ENCODE results near the gene NIPAL4. TPM values are rescaled to one million over a fixed set of nuclear protein-coding genes. Genes with fewer than 3 reads are reported as not detected.
"Not testable (repeated sequence)": the region's sequence is repeated elsewhere in the genome, so short reads cannot be mapped to it uniquely, and the experiment has no call there.

NIPAL4 gene
- polyA plus RNA-seq, 1 donor, result 1.4 TPM

GRCh38 chr5:157482702-157483101 lies 22.7 kb downstream of the NIPAL4 start:
- not testable (repeated sequence) for DNase-seq; H3K9me3 ChIP-seq (ENCODE audit: control insufficient read depth, low read depth, low read length); H3K4me3 ChIP-seq (ENCODE audit: low read length); H3K27me3 ChIP-seq (ENCODE audit: control insufficient read depth, insufficient read depth, low read length); H3K27ac ChIP-seq (ENCODE audit: low read length)
- peaks cover 18% of the 10 kb centered on the region for H3K4me1 ChIP-seq (ENCODE audit: control insufficient read depth, insufficient read depth, low read length)
- WGBS (ENCODE audit: insufficient coverage, low lambda C conversion rate), result no CpG with 5 or more reads among the region's 2 CpGs
- peaks cover 22% of the 10 kb centered on the region for H3K36me3 ChIP-seq (ENCODE audit: control insufficient read depth, insufficient read depth, low read length)

GRCh38 chr5:157484768-157485167 lies 24.8 kb downstream of the NIPAL4 start:
- Histone ChIP-seq H3K36me3 (ENCODE audit: control insufficient read depth, insufficient read depth, low read length) (peaks cover 24% of the 10 kb centered on the region), H3K4me1 (ENCODE audit: control insufficient read depth, insufficient read depth, low read length) (peaks cover 11% of the 10 kb centered on the region), H3K4me3 (ENCODE audit: low read length) (no peak overlapping the region), H3K9me3 (ENCODE audit: control insufficient read depth, low read depth, low read length) (no peaks in the 10 kb centered on the region), H3K27ac (ENCODE audit: low read length) (no peak overlapping the region), H3K27me3 (ENCODE audit: control insufficient read depth, insufficient read depth, low read length) (no peaks in the 10 kb centered on the region)
- DNase-seq, result no peak
- 93% methylated on average over 3 of the region's 5 CpGs for WGBS (ENCODE audit: insufficient coverage, low lambda C conversion rate)

GRCh38 chr5:157485340-157485739 lies 25.3 kb downstream of the NIPAL4 start:
- Histone ChIP-seq H3K36me3 (ENCODE audit: control insufficient read depth, insufficient read depth, low read length) (peaks cover 24% of the 10 kb centered on the region), H3K4me3 (ENCODE audit: low read length) (no peak overlapping the region), H3K9me3 (ENCODE audit: control insufficient read depth, low read depth, low read length) (no peaks in the 10 kb centered on the region), H3K4me1 (ENCODE audit: control insufficient read depth, insufficient read depth, low read length) (peaks cover 11% of the 10 kb centered on the region), H3K27me3 (ENCODE audit: control insufficient read depth, insufficient read depth, low read length) (no peaks in the 10 kb centered on the region), H3K27ac (ENCODE audit: low read length) (no peak overlapping the region)
- DNase-seq, result no peak
- 80% methylated on average over 1 of the region's 2 CpGs for WGBS (ENCODE audit: insufficient coverage, low lambda C conversion rate)

- no peak overlapping the region for H3K4me3 ChIP-seq (ENCODE audit: low read length)
- H3K4me1 ChIP-seq (ENCODE audit: control insufficient read depth, insufficient read depth, low read length), result peaks cover 11% of the 10 kb centered on the region
- DNase-seq, result no peak
- H3K27ac ChIP-seq (ENCODE audit: low read length), result no peak overlapping the region
- no peaks in the 10 kb centered on the region for H3K27me3 ChIP-seq (ENCODE audit: control insufficient read depth, insufficient read depth, low read length)
- no CpG with 5 or more reads among the region's 3 CpGs for WGBS (ENCODE audit: insufficient coverage, low lambda C conversion rate)
- no peaks in the 10 kb centered on the region for H3K9me3 ChIP-seq (ENCODE audit: control insufficient read depth, low read depth, low read length)
- H3K36me3 ChIP-seq (ENCODE audit: control insufficient read depth, insufficient read depth, low read length), result peaks cover 20% of the 10 kb centered on the region
Observed at GRCh38 chr5:157485811-157486210, 25.8 kb downstream of the NIPAL4 start.

GRCh38 chr5:157486221-157486681 lies 26.2 kb downstream of the NIPAL4 start:
- Histone ChIP-seq H3K4me1 (ENCODE audit: control insufficient read depth, insufficient read depth, low read length) (peaks cover 11% of the 10 kb centered on the region), H3K9me3 (ENCODE audit: control insufficient read depth, low read depth, low read length) (no peaks in the 10 kb centered on the region), H3K4me3 (ENCODE audit: low read length) (no peak overlapping the region), H3K36me3 (ENCODE audit: control insufficient read depth, insufficient read depth, low read length) (peaks cover 16% of the 10 kb centered on the region), H3K27me3 (ENCODE audit: control insufficient read depth, insufficient read depth, low read length) (no peaks in the 10 kb centered on the region), H3K27ac (ENCODE audit: low read length) (no peak overlapping the region)
- DNase-seq, result no peak
- WGBS (ENCODE audit: insufficient coverage, low lambda C conversion rate), result no CpG with 5 or more reads among the region's 8 CpGs

- no peak overlapping the region for H3K4me3 ChIP-seq (ENCODE audit: low read length)
- peaks cover 11% of the 10 kb centered on the region for H3K4me1 ChIP-seq (ENCODE audit: control insufficient read depth, insufficient read depth, low read length)
- no peaks in the 10 kb centered on the region for H3K9me3 ChIP-seq (ENCODE audit: control insufficient read depth, low read depth, low read length)
- H3K27ac ChIP-seq (ENCODE audit: low read length), result no peak overlapping the region
- H3K27me3 ChIP-seq (ENCODE audit: control insufficient read depth, insufficient read depth, low read length), result no peaks in the 10 kb centered on the region
- no CpG with 5 or more reads among the region's 3 CpGs for WGBS (ENCODE audit: insufficient coverage, low lambda C conversion rate)
- peaks cover 17% of the 10 kb centered on the region for H3K36me3 ChIP-seq (ENCODE audit: control insufficient read depth, insufficient read depth, low read length)
- peak; percentile 17 to 67 for DNase-seq
Observed at GRCh38 chr5:157486861-157487260, 26.8 kb downstream of the NIPAL4 start.

- H3K9me3 ChIP-seq (ENCODE audit: control insufficient read depth, low read depth, low read length), result no peaks in the 10 kb centered on the region
- peaks cover 11% of the 10 kb centered on the region for H3K4me1 ChIP-seq (ENCODE audit: control insufficient read depth, insufficient read depth, low read length)
- peaks cover 18% of the 10 kb centered on the region for H3K36me3 ChIP-seq (ENCODE audit: control insufficient read depth, insufficient read depth, low read length)
- no peak overlapping the region for H3K27ac ChIP-seq (ENCODE audit: low read length)
- no peak overlapping the region for H3K4me3 ChIP-seq (ENCODE audit: low read length)
- DNase-seq, result no peak
- whole genome bisulfite sequencing (ENCODE audit: insufficient coverage, low lambda C conversion rate), result no CpG with 5 or more reads among the region's 3 CpGs
- no peaks in the 10 kb centered on the region for H3K27me3 ChIP-seq (ENCODE audit: control insufficient read depth, insufficient read depth, low read length)
Observed at GRCh38 chr5:157487358-157487757, 27.3 kb downstream of the NIPAL4 start.

GRCh38 chr5:157491471-157491995 lies 31.5 kb downstream of the NIPAL4 start:
- H3K27ac ChIP-seq (ENCODE audit: low read length), result no peak overlapping the region

GRCh38 chr5:157492886-157493285 lies 32.9 kb downstream of the NIPAL4 start:
- Histone ChIP-seq H3K36me3 (ENCODE audit: control insufficient read depth, insufficient read depth, low read length) (peaks cover 30% of the 10 kb centered on the region), H3K4me1 (ENCODE audit: control insufficient read depth, insufficient read depth, low read length) (no peaks in the 10 kb centered on the region), H3K27me3 (ENCODE audit: control insufficient read depth, insufficient read depth, low read length) (no peaks in the 10 kb centered on the region), H3K4me3 (ENCODE audit: low read length) (no peak overlapping the region), H3K27ac (ENCODE audit: low read length) (no peak overlapping the region), H3K9me3 (ENCODE audit: control insufficient read depth, low read depth, low read length) (no peaks in the 10 kb centered on the region)
- DNase-seq, result no peak
- no CpG with 5 or more reads among the region's 9 CpGs for WGBS (ENCODE audit: insufficient coverage, low lambda C conversion rate)

More at GRCh38 chr5:157491471-157491995, 31.5 kb downstream of the NIPAL4 start:
- Histone ChIP-seq H3K4me3 (ENCODE audit: low read length) (no peak overlapping the region), H3K36me3 (ENCODE audit: control insufficient read depth, insufficient read depth, low read length) (peaks cover 26% of the 10 kb centered on the region), H3K4me1 (ENCODE audit: control insufficient read depth, insufficient read depth, low read length) (peaks cover 6% of the 10 kb centered on the region), H3K27me3 (ENCODE audit: control insufficient read depth, insufficient read depth, low read length) (no peaks in the 10 kb centered on the region), H3K9me3 (ENCODE audit: control insufficient read depth, low read depth, low read length) (no peaks in the 10 kb centered on the region)
- no peak for DNase-seq
- no CpG with 5 or more reads among the region's 11 CpGs for WGBS (ENCODE audit: insufficient coverage, low lambda C conversion rate)

GRCh38 chr5:157494178-157494832 lies 34.3 kb downstream of the NIPAL4 start:
- Histone ChIP-seq H3K27me3 (ENCODE audit: control insufficient read depth, insufficient read depth, low read length) (no peaks in the 10 kb centered on the region), H3K4me1 (ENCODE audit: control insufficient read depth, insufficient read depth, low read length) (no peaks in the 10 kb centered on the region), H3K4me3 (ENCODE audit: low read length) (no peak overlapping the region), H3K36me3 (ENCODE audit: control insufficient read depth, insufficient read depth, low read length) (peaks cover 24% of the 10 kb centered on the region), H3K27ac (ENCODE audit: low read length) (no peak overlapping the region), H3K9me3 (ENCODE audit: control insufficient read depth, low read depth, low read length) (no peaks in the 10 kb centered on the region)
- DNase-seq, result peak; percentile 30 to 37
- no CpG with 5 or more reads among the region's 5 CpGs for WGBS (ENCODE audit: insufficient coverage, low lambda C conversion rate)

GRCh38 chr5:157496864-157497263 lies 36.9 kb downstream of the NIPAL4 start:
- DNase-seq, result no peak
- Histone ChIP-seq H3K4me1 (ENCODE audit: control insufficient read depth, insufficient read depth, low read length) (no peaks in the 10 kb centered on the region), H3K4me3 (ENCODE audit: low read length) (no peak overlapping the region), H3K27ac (ENCODE audit: low read length) (no peak overlapping the region), H3K36me3 (ENCODE audit: control insufficient read depth, insufficient read depth, low read length) (peaks cover 23% of the 10 kb centered on the region), H3K27me3 (ENCODE audit: control insufficient read depth, insufficient read depth, low read length) (no peaks in the 10 kb centered on the region), H3K9me3 (ENCODE audit: control insufficient read depth, low read depth, low read length) (no peaks in the 10 kb centered on the region)
- no CpG with 5 or more reads among the region's 8 CpGs for WGBS (ENCODE audit: insufficient coverage, low lambda C conversion rate)
